ENCODE data around the gene TMEM132D.

GRCh38 chr12:129215556-129215955 is 688.3 kb downstream of the TMEM132D start:
- TF ChIP-seq POLR2A (IDR thresholded peaks at IDR 0.05; ENCODE audit: low read depth, low read length) (no peak), TAF1 (IDR thresholded peaks at IDR 0.05; ENCODE audit: borderline replicate concordance, low read depth, low read length) (no peak)

Data from GM12892 (cell line).